ENCODE measurements around the gene CACFD1. TPM values are rescaled to one million over a fixed set of nuclear protein-coding genes. Genes with fewer than 3 reads are reported as not detected.

The CACFD1 gene
- polyA plus RNA-seq, 1 donor from 2014 or later: 15.9 TPM

- Mint-ChIP-seq H3K27me3 (no peaks in the 10 kb centered on the region), H3K27ac (peak overlapping the region in 2 of 3 donors; percentile 18 to 53), H3K36me3 (peaks cover 3% of the 10 kb centered on the region), H3K4me3 (peak overlapping the region in 2 of 4 donors; percentile 32 to 83), H3K9me3 (no peaks in the 10 kb centered on the region), H3K4me1 (peaks cover 16 to 24% (median 24%) of the 10 kb centered on the region in 3 donors)
Observed at GRCh38 chr9:133476036-133476931, 16.5 kb downstream of the CACFD1 start.

- Mint-ChIP-seq H3K36me3 (peaks cover 3% of the 10 kb centered on the region), H3K27ac (peak overlapping the region in 2 of 3 donors; percentile 53 to 91), H3K4me3 (peak overlapping the region in 3 of 4 donors; percentile 32 to 88 (median 83)), H3K27me3 (no peaks in the 10 kb centered on the region), H3K4me1 (peaks cover 16 to 24% (median 24%) of the 10 kb centered on the region in 3 donors), H3K9me3 (no peaks in the 10 kb centered on the region)
Observed at GRCh38 chr9:133476941-133477340, 17.2 kb downstream of the CACFD1 start.

DNA sequence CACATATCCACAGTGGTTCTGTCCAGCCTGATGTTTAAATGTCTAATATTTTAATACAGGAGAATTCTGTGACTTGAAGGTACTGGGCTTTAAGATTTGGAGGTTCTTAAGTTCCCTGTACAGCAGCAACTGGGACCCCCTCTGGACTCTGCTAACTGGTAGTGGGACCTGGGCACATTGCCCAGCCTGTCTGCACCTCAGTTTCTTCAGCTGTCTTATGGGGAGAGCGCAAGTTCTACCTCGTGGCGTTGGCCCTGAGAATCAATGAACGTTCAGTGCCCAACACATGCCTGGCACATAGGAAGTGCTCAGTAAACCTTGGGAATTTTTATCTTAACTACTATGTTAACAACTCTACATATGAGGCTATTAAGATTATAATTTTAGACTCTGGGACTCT is 17.7 kb downstream of the CACFD1 start:
- H3K27ac Mint-ChIP-seq: peak overlapping the region; percentile 76 to 91 (median 81)
- H3K36me3 Mint-ChIP-seq: peaks cover 3% of the 10 kb centered on the region
- H3K27me3 Mint-ChIP-seq: no peaks in the 10 kb centered on the region

GRCh38 chr9:133477992-133478850 is 18.4 kb downstream of the CACFD1 start:
- Mint-ChIP-seq H3K9me3 (no peaks in the 10 kb centered on the region), H3K4me3 (peak overlapping the region; percentile 88 to 97 (median 92)), H3K4me1 (peaks cover 16 to 26% (median 24%) of the 10 kb centered on the region in 3 donors), H3K27ac (peak overlapping the region; percentile 76 to 91 (median 81)), H3K27me3 (peaks cover under 1% of the 10 kb centered on the region), H3K36me3 (peaks cover 3% of the 10 kb centered on the region)

More for the DNA sequence above, 17.7 kb downstream of the CACFD1 start:
- H3K4me3 Mint-ChIP-seq: peak overlapping the region; percentile 88 to 97 (median 92)
- peaks cover 16 to 24% (median 24%) of the 10 kb centered on the region in 3 donors for H3K4me1 Mint-ChIP-seq
- H3K9me3 Mint-ChIP-seq: no peaks in the 10 kb centered on the region

DNA sequence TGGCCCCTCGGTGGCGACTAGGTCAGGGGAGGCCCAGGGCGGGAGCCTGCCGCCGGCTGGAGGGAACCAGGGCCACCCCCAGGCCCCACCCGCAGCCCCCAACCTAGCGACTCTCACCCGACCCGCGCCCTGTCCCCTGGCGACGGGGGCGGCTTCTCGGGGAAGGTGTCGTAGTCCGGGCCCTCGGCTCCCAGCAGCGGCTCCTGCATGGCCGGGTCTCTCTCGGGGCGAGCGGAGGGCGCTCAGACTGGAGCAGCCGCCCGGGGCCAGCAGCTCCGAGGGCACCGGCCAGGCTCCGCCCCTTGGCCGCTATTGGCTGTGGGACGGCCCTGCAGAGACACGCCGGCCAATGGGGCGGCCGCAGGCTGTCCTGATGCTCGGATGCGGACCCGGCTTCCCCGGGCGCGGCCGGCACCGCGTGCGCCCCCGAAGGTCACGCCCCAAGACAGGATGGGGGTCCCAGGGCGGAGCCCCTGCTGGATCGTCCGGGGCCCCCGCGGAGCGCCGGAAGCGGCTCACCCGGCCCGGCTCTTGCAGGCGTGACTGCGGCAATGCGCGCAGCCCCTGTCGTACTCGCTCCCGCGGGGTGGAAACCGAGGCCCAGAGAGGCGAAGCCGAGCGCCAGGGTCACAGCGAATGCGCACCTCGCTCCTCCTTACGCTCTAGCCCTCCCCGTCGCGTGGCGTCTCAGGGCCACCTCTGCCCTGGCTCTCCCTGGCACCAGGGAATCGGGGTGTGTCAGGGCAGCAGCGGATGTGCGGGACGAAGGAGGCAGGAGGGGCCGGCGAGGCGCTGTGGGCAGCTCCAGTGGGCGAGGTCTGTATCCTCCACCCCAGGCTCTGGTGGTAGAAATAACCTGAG is 19.3 kb downstream of the CACFD1 start, which contains the start of gene SLC2A6:
Gene SLC2A6, minus strand, starts transcription at position 249 of the 861 bp plus-strand sequence. Its CDS starts 40 bp downstream, at position 209.
- H3K4me1 Mint-ChIP-seq: peaks cover 14 to 29% (median 22%) of the 10 kb centered on the region in 3 donors
- H3K9me3 Mint-ChIP-seq: no peaks in the 10 kb centered on the region
- peak within 1 kb of the TSS; percentile 88 to 97 (median 92) for H3K4me3 Mint-ChIP-seq
- H3K36me3 Mint-ChIP-seq: peaks cover 3% of the 10 kb centered on the region
- H3K27ac Mint-ChIP-seq: peak within 1 kb of the TSS; percentile 76 to 91 (median 91)
- H3K27me3 Mint-ChIP-seq: peaks cover 2% of the 10 kb centered on the region

GRCh38 chr9:133483611-133484010 is 23.8 kb downstream of the CACFD1 start:
- H3K27me3 Mint-ChIP-seq: peaks cover 2% of the 10 kb centered on the region
- H3K4me3 Mint-ChIP-seq: peak overlapping the region in 2 of 4 donors; percentile 73 to 75
- peaks cover 10 to 18% (median 10%) of the 10 kb centered on the region in 3 donors for H3K4me1 Mint-ChIP-seq
- H3K9me3 Mint-ChIP-seq: no peaks in the 10 kb centered on the region
- H3K27ac Mint-ChIP-seq: no peak overlapping the region
- no peaks in the 10 kb centered on the region for H3K36me3 Mint-ChIP-seq

- H3K36me3 Mint-ChIP-seq: no peaks in the 10 kb centered on the region
- H3K27ac Mint-ChIP-seq: no peak overlapping the region
- no peaks in the 10 kb centered on the region for H3K9me3 Mint-ChIP-seq
- H3K4me3 Mint-ChIP-seq: peak overlapping the region in 1 of 4 donors; percentile 17
- peaks cover 2% of the 10 kb centered on the region for H3K27me3 Mint-ChIP-seq
- H3K4me1 Mint-ChIP-seq: peaks cover 7 to 13% (median 7%) of the 10 kb centered on the region in 3 donors
Observed at GRCh38 chr9:133484671-133485437, 25.1 kb downstream of the CACFD1 start.

- Mint-ChIP-seq H3K36me3 (no peaks in the 10 kb centered on the region), H3K4me3 (peak overlapping the region in 1 of 4 donors; percentile 67), H3K27me3 (peaks cover 4% of the 10 kb centered on the region), H3K9me3 (no peaks in the 10 kb centered on the region), H3K4me1 (peaks cover 5 to 12% (median 5%) of the 10 kb centered on the region in 3 donors), H3K27ac (peak overlapping the region in 1 of 3 donors; percentile 65)
Observed at GRCh38 chr9:133485531-133486260, 25.9 kb downstream of the CACFD1 start.

DNA sequence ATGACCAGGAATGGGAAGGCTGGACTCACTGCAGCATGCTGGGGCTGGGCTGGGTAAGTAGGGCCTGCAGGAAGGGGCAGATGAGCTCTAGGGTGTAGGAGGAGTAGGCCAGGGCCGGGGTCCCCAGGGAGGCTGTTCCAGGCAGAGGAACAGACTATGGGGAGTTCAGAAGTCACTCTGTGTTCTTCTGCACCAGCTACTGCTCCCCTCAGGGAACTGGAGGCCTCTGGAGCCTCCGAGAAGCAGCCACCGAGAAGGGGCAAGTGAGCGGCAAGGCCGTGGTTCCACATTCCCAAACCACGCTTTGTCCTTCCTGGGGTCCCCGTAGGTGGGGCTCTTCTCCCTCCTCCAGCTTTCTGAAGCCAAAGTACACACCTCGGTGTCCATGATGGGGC is 27.6 kb downstream of the CACFD1 start:
- peaks cover 5 to 12% (median 5%) of the 10 kb centered on the region in 3 donors for H3K4me1 Mint-ChIP-seq
- H3K27ac Mint-ChIP-seq: no peak overlapping the region
- H3K36me3 Mint-ChIP-seq: no peaks in the 10 kb centered on the region
- H3K9me3 Mint-ChIP-seq: no peaks in the 10 kb centered on the region
- H3K4me3 Mint-ChIP-seq: no peak overlapping the region
- peaks cover 4% of the 10 kb centered on the region for H3K27me3 Mint-ChIP-seq

DNA sequence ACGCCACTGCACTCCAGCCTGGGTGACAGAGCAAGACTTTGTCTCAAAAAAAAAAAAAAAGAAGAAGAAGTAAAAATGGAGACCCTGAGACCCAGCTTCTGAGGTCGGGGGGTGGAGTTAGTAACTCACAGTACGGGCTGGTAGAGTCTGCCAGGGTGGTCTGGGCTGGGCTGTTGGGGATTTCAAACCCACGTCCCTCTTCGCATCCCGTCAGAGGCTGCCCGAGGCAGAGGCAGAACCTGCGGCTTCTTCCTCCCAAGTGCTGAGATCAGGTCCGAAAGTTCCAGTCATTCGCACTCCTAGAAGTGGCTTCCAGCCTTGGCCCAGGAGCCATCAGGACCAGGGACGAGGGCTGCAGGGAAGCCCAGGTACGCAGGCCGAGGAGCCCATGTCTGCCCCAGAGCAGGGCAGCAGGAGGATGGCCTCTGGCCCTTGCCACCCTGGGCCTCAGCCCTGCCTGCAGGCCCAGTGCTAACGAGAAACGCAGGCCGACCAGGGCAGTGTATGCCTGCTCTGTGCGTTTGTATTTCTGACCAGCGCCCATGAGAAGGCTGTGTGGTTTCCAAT is 29.0 kb downstream of the CACFD1 start:
- Mint-ChIP-seq H3K36me3 (no peaks in the 10 kb centered on the region), H3K4me3 (no peak overlapping the region), H3K27me3 (peaks cover 4% of the 10 kb centered on the region), H3K27ac (no peak overlapping the region), H3K4me1 (peaks cover 5 to 6% (median 5%) of the 10 kb centered on the region in 3 donors), H3K9me3 (no peaks in the 10 kb centered on the region)

GRCh38 chr9:133489253-133490190 is 29.7 kb downstream of the CACFD1 start:
- no peaks in the 10 kb centered on the region for H3K36me3 Mint-ChIP-seq
- H3K27me3 Mint-ChIP-seq: peaks cover 5% of the 10 kb centered on the region
- H3K27ac Mint-ChIP-seq: no peak overlapping the region
- H3K4me3 Mint-ChIP-seq: peak overlapping the region in 1 of 4 donors; percentile 17
- peaks cover 5 to 6% (median 5%) of the 10 kb centered on the region in 3 donors for H3K4me1 Mint-ChIP-seq
- H3K9me3 Mint-ChIP-seq: no peaks in the 10 kb centered on the region

DNA sequence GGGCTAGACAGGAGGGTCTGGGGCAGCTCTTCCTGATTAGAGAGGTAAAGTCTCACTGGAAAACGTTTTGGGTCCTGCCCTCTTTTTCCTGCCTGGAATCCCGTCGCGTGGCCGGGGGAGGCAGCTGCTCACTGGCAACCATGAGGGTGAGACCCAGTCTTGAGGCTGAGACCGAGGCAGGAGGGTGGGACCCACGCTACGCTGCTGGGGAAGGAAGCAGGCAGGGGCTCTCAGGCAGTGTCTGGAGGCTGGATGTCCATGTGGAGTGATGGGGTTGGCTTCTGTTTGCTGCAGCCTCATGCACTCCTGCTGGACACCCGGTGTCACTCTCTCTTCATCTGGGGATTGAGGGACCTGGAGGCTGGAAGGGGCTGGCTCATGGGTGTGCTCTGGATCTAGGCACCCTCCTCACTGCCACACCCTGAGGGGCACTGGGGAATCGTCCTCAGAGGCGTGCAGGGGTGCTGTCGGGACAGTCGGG is 30.5 kb downstream of the CACFD1 start:
- Mint-ChIP-seq H3K36me3 (no peaks in the 10 kb centered on the region), H3K27ac (no peak overlapping the region), H3K4me3 (no peak overlapping the region), H3K9me3 (no peaks in the 10 kb centered on the region), H3K27me3 (peaks cover 5% of the 10 kb centered on the region), H3K4me1 (peaks cover 5 to 6% (median 5%) of the 10 kb centered on the region in 3 donors)
